Effector memory CD4-positive, alpha-beta T cell (primary cell): Measurements from ENCODE around the gene PAK3.

Experiments
- DNase-seq, 3 donors: peaks; one replicate each; pipeline ENCODE4 v3.0.0-alpha.2; 2020
- H3K27ac ChIP-seq: 2 replicates; pipeline ENCODE4 v1.7.0; 2013; ENCODE audit warnings: mild to moderate bottlenecking, low read length, moderate library complexity; ENCODE audit not compliant: insufficient read depth, poor library complexity, severe bottlenecking
- H3K27me3 ChIP-seq: replicated peaks from 2 replicates; pipeline ENCODE4 v1.7.0; 2013; ENCODE audit warnings: mild to moderate bottlenecking, low read length; ENCODE audit not compliant: insufficient read depth, control insufficient read depth, poor library complexity, severe bottlenecking
- H3K36me3 ChIP-seq: 2 replicates; pipeline ENCODE4 v1.7.0; 2013; ENCODE audit warnings: mild to moderate bottlenecking, low read length, moderate library complexity; ENCODE audit not compliant: control insufficient read depth, insufficient read depth
- H3K4me1 ChIP-seq: 2 replicates; pipeline ENCODE4 v1.7.0; 2013; ENCODE audit warnings: low read length, mild to moderate bottlenecking; ENCODE audit not compliant: control insufficient read depth, insufficient read depth, poor library complexity, severe bottlenecking
- H3K4me3 ChIP-seq: 2 replicates; pipeline ENCODE4 v1.7.0; 2013; ENCODE audit warnings: low read length, low read depth, mild to moderate bottlenecking; ENCODE audit not compliant: insufficient read depth, poor library complexity, severe bottlenecking
- H3K9me3 ChIP-seq: 2 replicates; pipeline ENCODE4 v1.7.0; 2013; ENCODE audit warnings: mild to moderate bottlenecking, low read length, moderate library complexity; ENCODE audit not compliant: control insufficient read depth
- total RNA-seq, 3 donors: gene quantifications; one replicate each; lab custom pipeline; 2026; lab: John Stamatoyannopoulos, UW

Gene PAK3
- 7.8 to 8.2 (median 7.9) reads per million in 3 donors for total RNA-seq

DNA sequence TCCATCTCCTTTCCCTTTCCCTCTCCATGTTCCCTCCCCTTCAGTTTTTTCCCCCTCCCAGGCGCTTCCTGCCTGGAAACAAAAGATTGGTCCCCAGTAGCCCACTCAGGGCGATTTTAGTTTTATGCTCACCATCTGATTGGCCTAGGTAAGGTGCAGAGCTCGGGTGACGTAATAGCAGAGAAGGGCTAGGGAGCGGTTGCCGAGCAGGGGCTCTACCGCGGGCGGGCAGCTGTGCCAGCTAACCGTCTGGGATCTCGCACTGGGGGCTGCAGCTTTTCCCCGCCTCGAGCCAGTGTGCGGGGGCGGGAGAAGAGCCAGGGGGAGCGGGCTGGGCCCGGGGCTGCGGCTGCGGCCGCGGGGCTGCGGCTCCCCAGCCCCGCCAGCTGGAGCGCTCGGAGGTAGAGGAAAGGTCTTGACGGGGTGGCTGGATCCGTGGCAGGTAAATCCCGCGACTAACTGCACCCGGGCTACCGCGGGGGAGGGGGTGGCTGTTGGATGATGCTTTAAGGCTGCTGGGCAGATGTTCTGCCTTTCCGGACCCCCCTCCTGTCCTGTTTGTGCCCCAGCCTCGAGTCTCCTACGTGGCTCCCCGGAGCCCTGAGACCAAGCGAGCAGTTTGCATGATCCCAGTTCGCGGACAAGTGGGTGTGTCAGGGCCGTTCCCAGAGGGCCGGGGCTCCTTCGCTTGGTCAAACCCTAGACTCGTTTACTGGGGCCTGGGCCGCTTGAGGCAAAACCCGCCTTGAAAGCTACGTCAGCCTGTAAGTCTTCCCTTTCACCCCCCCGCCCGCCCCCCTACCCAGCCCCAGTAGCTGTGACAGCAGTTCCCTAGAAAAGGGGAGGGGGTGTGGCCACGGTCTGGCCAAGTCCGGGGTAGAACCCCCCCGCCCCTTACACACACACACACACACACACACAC, at the start of gene PAK3:
PAK3 (plus strand) TSS at position 218 of the 922 bp plus-strand sequence. CDS start 26,913 bp downstream, outside the sequence.
- no peaks in the 10 kb centered on the region for H3K27me3 ChIP-seq

DNA sequence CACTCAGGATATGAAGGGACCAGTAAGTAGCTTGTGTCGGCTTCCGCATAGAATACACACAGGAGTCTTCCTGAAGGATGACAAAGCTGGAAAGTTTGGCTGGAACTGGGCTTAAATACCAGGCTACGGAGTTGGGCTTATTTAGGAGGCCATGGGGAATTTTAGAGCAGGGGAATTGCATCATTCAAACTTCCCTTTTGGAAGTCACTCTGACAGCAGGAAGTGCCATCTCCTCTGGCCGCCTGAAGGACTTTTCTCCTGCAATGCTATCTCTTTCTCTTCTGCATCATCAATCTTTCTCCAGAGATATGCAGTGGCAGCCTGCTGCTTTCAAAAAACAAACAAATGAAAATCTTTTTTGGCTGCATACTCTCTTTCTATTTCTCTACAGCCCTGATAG, 48.4 kb upstream of the PAK3 start:
- no peaks in the 10 kb centered on the region for H3K4me1 ChIP-seq
- no peaks in the 10 kb centered on the region for H3K27me3 ChIP-seq
- no peak overlapping the region for H3K4me3 ChIP-seq
- no peak overlapping the region for H3K27ac ChIP-seq
- H3K9me3 ChIP-seq = no peaks in the 10 kb centered on the region
- DNase-seq = no peak
- H3K36me3 ChIP-seq = no peaks in the 10 kb centered on the region

More for the DNA sequence above, at the start of gene PAK3:
- peak within 1 kb of the TSS; percentile 61 for H3K4me3 ChIP-seq
- H3K36me3 ChIP-seq = no peaks in the 10 kb centered on the region
- no peaks in the 10 kb centered on the region for H3K4me1 ChIP-seq
- peak within 1 kb of the TSS; percentile 37 for H3K27ac ChIP-seq
- peak; percentile 38 to 41 (median 38) for DNase-seq
- H3K9me3 ChIP-seq = no peaks in the 10 kb centered on the region

GRCh38 chrX:111052478-111052877, 43.5 kb upstream of the PAK3 start:
- H3K4me1 ChIP-seq = no peaks in the 10 kb centered on the region
- H3K4me3 ChIP-seq = no peak overlapping the region
- no peaks in the 10 kb centered on the region for H3K27me3 ChIP-seq
- H3K27ac ChIP-seq = no peak overlapping the region
- H3K36me3 ChIP-seq = no peaks in the 10 kb centered on the region
- no peak for DNase-seq
- H3K9me3 ChIP-seq = no peaks in the 10 kb centered on the region

GRCh38 chrX:111071542-111072277, 24.3 kb upstream of the PAK3 start:
- H3K27me3 ChIP-seq = no peaks in the 10 kb centered on the region
- no peaks in the 10 kb centered on the region for H3K9me3 ChIP-seq
- no peak overlapping the region for H3K4me3 ChIP-seq
- no peaks in the 10 kb centered on the region for H3K4me1 ChIP-seq
- H3K27ac ChIP-seq = no peak overlapping the region
- H3K36me3 ChIP-seq = no peaks in the 10 kb centered on the region
- DNase-seq = no peak

DNA sequence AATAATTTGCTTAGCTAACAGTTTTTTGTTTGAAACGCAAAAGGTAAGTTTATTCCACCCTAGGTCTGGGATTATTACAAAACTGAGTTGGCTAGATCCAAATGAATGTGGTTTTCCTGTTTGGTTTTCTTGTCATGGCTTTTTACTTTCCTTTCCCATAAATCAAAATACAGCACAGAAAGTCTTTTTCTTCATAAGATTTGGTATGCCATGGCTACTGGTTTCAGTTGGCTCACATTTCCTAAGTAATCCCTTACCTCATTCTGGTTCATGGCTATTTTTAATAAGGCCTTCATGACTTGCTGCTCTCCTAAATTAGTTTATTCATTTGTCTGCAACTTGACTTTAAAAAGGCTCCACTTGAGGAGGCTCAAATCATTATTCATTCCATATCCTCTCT, 12.9 kb upstream of the PAK3 start:
- H3K27me3 ChIP-seq = no peaks in the 10 kb centered on the region
- DNase-seq = no peak
- no peaks in the 10 kb centered on the region for H3K36me3 ChIP-seq
- H3K27ac ChIP-seq = no peak overlapping the region
- H3K4me1 ChIP-seq = no peaks in the 10 kb centered on the region
- no peaks in the 10 kb centered on the region for H3K9me3 ChIP-seq
- H3K4me3 ChIP-seq = no peak overlapping the region

DNA sequence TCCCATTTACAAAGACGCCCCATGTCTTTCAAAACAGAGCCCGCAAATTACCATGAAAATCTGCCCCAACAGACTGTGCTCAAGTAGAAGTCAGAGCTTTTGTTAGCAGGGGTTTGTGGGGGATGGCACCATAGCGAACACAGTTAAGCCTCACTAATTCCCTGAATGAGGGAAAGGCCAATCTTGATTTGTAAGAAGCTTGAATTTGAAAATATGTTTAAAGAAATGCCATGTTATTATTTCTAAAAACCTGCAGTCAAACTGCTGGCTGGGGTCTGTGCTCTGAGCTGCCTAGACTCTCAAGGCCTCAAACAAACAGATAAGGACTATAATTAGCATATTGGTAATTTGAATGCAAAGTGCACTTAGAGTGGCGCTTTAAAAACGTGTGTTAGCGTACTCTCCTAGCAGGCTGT, 9.4 kb upstream of the PAK3 start:
- Histone ChIP-seq H3K4me3 (no peak overlapping the region), H3K9me3 (no peaks in the 10 kb centered on the region), H3K27me3 (no peaks in the 10 kb centered on the region), H3K4me1 (no peaks in the 10 kb centered on the region), H3K36me3 (no peaks in the 10 kb centered on the region), H3K27ac (no peak overlapping the region)
- DNase-seq = no peak

DNA sequence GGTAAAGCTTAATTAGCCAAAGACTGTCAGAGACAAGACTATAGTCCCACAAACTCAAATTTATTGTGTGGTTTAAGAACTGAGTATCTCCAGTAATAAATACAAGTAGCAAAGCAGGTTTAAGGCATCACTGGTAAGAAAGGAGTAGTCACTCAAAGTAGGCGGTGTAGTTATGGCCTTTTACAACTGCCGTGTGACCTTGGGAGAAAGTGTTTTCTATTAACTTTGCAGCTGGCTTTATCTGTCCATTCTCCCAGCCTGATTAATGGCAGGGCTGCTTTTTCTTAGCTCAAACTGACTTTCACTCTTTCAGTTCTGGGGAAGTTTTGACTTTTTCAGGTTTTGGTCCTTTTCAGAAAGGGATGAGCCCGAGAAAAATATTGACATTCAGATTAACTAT, 7.4 kb upstream of the PAK3 start:
- Histone ChIP-seq H3K27me3 (no peaks in the 10 kb centered on the region), H3K36me3 (no peaks in the 10 kb centered on the region)
- no peak for DNase-seq

GRCh38 chrX:111090458-111090857, 5.5 kb upstream of the PAK3 start:
- no peak for DNase-seq
- Histone ChIP-seq H3K27me3 (no peaks in the 10 kb centered on the region), H3K4me3 (no peak overlapping the region), H3K36me3 (no peaks in the 10 kb centered on the region), H3K27ac (no peak overlapping the region), H3K4me1 (no peaks in the 10 kb centered on the region), H3K9me3 (no peaks in the 10 kb centered on the region)

More for the DNA sequence above, 7.4 kb upstream of the PAK3 start:
- Histone ChIP-seq H3K4me1 (no peaks in the 10 kb centered on the region), H3K4me3 (no peak overlapping the region), H3K27ac (no peak overlapping the region), H3K9me3 (no peaks in the 10 kb centered on the region)

- H3K27ac ChIP-seq = peak overlapping the region; percentile 42
- peak; percentile 50 to 56 (median 51) for DNase-seq
- no peaks in the 10 kb centered on the region for H3K9me3 ChIP-seq
- H3K27me3 ChIP-seq = no peaks in the 10 kb centered on the region
- no peaks in the 10 kb centered on the region for H3K36me3 ChIP-seq
- no peaks in the 10 kb centered on the region for H3K4me1 ChIP-seq
- no peak overlapping the region for H3K4me3 ChIP-seq
Measured at GRCh38 chrX:111098874-111099273, 2.9 kb downstream of the PAK3 start.

DNA sequence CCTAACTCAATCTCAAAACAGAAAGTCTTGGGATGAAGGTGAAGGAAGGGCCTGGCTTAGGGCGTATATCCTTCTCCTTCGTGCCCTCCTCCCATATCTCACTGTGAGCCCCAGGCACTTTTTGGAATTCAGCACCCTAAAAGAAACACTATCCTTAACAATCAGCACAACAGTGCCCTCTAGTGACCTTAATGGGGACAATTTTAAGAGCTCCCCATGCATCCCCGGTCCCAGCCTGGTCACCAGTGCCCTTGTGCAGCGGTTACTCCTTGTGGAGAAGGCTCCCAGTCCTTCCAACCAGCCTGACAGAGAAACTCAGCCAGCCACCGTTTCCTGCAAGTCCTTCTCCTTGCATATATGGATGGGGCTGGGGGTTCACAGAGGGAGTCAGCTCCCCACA, 4.2 kb downstream of the PAK3 start:
- no peaks in the 10 kb centered on the region for H3K9me3 ChIP-seq
- H3K4me1 ChIP-seq = no peaks in the 10 kb centered on the region
- DNase-seq = no peak
- H3K36me3 ChIP-seq = no peaks in the 10 kb centered on the region
- no peaks in the 10 kb centered on the region for H3K27me3 ChIP-seq
- H3K4me3 ChIP-seq = no peak overlapping the region
- no peak overlapping the region for H3K27ac ChIP-seq
